ENCODE data around the gene FARS2.
A peak's percentile ranks its signal among the peaks of the same experiment; 100 is the strongest.
"Not testable (repeated sequence)": the region's sequence is repeated elsewhere in the genome, so short reads cannot be mapped to it uniquely, and the experiment has no call there.

FARS2 gene

DNA sequence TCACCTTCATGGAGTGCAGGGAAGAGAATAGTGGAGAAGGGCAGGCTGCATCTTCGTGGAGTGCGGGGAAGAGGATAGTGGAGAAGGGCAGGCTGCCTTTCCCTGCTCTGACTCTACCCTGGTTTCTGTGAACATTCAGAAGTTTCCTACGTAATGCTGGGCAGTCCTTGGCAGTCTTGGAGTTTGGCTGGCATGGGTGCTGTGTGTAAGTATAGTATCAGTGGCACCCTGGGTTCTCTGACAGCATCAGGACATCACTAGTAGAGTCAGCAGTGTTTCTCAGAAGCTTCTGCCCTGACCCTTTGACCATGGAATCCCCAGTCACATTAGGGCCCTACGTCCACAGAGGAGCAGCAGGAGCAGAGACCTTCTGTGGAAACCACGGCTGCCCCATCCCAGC, 392.5 kb downstream of the FARS2 start:
- DNase-seq: no peak

DNA sequence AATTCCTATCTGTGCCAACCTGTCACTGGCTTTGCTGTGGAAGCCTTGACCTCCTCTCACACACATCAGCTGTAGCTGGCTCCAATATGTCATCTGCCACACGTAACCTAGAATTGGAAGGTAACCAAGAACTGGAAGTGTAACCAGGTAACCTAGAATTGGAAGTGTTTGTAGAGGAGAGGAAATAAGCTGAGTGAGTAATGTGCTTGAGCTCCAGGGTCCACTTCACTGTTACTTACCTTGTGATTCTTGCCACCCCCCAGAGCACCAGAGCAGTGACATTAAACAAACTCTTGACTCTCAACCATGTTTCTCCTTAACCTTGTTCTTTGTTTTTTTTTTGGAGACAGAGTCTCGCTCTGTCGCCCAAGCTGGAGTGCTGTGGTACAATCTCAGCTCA, 394.9 kb downstream of the FARS2 start:
- DNase-seq: no peak

DNA sequence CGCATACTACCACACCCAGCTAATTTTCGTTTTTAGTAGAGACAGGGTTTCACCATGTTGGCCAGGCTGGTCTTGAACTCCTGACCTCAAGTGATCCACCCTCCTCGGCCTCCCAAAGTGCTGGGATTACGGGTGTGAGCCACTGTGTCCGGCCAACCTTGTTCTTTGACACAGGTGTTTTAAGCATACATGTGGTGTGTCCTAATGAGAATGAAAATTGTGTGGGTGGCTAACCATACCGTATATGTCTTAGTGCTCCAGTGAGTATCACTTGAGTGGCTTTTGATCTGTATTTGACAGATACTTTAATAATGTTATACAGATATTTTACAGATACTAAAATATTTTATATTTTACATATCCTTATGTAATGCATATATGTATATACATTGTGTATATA, 395.4 kb downstream of the FARS2 start:
- not testable (repeated sequence) for DNase-seq

DNA sequence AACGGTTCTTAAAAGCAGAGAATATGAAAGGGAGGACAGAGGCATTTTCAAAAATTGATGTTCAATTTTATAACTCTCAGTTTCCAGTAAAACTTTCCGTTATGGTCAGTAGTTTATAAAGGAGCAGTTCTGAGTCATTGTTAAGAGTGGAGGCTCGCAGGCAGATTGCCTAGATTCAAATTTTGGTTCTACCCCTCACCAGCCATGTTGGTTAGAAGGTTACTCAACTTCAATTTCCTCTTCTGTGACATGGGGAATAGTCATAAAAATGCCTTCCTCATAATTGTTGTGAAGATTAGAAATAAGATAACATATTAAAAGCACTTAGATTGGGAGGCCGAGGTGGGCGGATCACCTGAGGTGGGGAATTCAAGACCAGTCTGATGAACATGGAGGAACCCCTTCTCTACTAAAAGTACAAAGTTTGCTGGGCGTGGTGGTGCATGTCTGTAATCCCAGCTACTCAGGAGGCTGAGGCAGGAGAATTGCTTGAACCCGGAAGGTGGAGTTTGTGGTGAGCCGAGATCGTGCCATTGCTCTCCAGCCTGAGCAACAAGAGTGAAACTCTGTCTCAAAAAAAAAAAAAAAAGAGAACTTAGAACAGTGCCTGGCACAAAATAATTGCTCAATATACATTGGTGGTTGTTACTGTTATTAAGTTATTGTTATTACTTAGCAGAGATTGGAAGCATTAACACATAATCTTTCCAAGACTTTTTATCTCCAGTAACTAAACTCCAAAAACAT, 396.5 kb downstream of the FARS2 start:
- DNase-seq: no peak

DNA sequence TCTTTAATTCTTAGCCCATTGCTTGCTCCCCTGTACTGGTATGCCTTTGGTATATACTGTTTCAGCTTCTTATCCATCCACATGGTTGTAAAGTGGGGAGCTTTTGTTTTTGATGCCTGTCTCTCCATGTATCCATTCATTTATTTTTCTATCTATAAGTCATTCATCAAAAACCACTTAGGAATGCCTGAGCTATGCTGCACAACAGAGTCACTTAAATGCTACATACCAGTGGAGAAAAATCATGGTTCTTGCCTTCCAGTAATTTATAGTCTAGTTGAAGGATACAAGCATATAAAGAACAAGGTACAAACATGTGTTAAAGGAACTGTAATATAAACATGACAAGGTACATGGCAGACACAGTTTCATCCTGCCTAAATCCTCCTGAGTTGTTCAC, 398.2 kb downstream of the FARS2 start:
- no peak for DNase-seq

DNA sequence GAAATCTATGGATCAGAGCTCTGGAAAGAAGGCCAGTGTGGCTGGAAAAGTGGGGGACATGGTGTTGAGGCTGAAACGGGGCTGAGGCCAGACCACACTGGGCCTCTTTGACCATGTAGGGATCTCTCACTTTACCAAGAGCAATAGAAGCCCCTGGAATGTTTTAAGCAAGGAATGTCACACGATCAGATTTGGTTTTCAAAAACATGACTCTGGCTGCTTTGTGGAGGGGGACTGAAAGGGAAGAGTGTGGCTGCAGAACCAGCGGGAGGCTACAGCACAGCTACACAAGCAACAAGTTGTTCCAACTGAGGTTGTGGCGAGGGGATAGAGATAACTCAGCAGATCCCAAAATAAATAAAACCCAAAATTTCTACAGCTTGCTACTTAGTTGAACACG, 399.5 kb downstream of the FARS2 start:
- no peak for DNase-seq

DNA sequence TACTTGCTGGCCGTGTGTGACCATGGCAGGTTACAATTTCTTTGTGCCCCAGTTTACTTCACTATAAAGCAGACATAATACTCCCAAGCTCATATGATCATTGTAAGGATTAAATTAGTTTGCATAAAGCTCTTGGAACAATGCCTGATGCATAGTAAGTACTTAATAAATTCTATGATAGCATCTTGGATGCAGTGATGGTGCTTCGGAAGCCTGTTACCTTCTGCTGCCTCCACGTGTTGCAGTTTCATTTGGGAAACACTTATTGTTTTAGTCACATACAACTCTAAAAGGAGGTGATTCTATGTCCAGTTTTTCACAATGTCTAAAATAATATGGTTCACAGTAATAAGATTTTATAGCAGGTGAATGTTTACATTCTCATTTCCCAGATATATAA, 401.5 kb downstream of the FARS2 start:
- no peak for DNase-seq

DNA sequence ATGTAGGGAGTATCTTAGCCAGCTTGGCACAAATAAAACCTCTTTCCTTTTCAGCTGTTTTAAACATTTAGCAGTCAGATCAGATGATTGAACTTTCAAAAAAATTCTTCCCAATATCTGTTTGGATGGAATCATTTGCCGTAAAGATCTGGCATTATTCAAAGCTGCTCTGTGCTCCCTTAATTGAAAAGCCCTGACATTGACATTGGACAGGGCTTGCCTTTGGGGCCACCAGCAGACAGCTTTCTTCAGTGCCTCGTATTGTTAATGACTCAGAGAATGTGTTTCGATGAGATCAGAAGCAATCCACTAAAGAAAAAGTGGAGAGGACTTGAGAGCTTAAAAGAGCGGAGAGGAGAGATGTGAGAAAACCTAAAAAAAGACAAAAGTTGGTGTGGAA, 401.9 kb downstream of the FARS2 start:
- no peak for DNase-seq

DNA sequence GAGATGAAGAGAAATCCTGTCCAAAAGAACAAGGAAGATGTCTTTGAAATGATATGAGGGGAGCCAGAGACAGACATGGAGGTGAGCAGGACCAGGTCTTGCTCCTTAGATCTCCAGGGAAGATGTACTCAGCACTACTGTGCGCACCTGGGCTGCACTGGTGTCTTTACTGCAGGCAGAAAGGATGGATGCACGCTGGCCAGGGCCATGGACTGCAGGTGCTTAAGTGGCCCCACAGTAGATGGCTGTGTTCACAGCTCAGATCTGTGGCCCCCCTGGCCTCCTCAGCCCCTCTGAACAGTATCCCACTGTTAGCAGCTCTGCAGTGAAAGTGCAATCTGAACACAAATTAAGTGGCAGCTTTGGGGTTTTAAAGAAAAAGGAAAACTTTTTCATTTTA, 402.4 kb downstream of the FARS2 start:
- no peak for DNase-seq

DNA sequence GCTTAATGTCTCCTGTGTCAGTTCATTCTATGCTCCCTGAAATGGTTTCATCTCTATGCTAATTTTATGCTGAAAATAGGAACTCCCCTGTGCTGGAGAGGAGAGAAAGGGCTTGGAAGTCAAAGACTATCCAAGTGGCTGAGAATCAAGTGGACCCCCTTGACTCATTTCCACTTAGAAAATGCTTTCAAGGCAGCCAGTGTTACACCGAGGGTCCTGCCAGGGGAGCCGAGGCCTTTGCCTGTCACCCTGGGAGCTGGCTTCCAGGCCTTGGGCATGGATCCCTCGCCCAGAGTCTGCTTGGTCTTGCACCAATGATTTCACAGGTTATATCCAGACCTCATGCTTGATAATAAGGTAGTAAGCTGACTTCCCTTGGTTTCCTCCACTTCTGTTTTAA, 402.8 kb downstream of the FARS2 start:
- DNase-seq: no peak

DNA sequence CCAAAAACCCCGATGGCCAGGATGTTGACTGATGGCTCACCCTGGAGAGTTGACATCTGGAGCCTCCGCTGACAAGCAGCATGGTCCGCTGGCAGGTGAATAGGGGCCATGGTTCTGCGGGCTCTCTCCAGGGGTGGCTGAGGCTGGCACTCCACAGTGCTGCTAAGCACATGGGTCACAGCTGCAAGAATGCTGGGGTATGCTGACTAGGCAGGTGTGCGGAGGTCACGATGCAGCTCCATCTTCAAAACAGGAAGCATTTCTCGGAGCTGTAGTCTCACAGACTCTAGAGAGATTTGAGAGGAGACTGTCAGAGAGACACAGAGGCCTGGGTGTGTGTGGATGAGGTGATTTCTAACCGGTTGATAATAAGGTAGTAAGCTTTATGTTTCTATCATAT, 403.9 kb downstream of the FARS2 start:
- DNase-seq: no peak

DNA sequence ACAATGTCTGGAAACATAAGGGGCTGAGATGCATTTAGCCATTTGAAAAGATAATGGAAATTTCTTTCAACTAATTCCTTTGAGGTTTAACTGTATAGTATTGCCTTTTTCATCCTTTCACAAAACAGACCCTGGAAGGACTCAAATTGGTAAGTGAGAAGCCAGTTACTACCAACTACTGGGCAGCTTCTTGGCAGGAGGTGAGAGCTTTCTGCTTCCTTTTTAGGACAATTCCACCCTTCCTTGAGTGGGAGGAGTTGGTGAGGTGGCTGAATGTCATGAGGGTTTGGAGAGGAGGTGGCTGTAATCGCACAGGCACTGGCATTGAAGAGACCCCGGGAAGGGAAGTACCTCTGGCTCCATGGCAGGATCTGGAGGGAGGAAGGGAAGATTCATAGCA, 404.4 kb downstream of the FARS2 start:
- no peak for DNase-seq

DNA sequence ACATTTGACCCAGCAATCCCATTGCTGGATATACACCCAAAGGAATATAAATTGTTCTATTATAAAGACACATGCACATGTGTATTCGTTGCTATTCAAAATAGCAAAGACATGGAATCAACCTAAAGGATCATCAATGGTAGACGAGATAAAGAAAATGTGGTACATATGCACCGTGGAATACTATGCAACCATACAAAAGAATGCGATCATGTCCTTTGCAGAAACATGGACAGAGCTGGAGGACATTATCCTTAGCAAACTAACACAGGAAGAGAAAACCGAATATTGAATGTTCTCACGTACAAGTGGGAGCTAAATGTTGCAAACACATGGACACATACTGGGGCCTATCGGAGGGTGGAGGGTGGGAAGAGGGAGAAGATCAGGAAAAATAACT, 405.4 kb downstream of the FARS2 start:
- no peak for DNase-seq

DNA sequence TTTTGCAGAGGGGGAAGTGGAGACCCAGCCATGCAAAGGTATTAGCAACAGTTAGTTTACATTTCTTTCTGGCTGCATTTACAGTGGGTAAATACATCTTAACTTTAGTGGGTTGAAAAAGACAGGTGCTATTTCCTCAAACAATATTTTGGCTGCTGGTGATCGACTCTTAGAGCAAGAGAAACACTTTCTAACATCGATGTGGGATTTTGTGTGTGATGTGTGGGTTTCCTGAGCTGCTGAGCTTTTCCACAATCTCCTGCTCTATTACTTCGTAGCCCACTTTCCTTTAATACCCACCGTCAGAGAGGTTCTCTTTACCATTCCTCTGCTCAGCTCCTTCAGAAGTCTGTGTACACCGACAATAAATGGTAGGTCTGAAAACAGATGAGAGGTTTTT, 406.4 kb downstream of the FARS2 start:
- DNase-seq: no peak

DNA sequence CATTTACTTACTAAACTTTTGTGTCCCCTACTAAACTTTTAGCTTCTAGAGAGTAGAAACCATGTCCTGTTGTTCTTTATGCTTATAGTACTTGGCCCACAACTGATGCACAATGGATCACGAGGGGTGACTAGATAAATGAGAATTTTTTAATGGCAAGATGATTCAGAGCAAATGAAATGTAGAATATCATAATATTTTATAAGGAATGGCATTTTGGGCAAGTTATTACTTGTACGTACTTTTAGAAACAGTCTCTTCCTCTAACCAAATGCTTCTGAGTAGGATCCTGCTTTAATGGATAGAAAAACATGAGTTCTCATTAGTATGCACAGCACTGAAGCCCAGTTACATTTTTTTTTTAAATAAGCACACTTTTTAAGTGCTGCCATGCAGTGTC, 409.1 kb downstream of the FARS2 start:
- no peak for DNase-seq

DNA sequence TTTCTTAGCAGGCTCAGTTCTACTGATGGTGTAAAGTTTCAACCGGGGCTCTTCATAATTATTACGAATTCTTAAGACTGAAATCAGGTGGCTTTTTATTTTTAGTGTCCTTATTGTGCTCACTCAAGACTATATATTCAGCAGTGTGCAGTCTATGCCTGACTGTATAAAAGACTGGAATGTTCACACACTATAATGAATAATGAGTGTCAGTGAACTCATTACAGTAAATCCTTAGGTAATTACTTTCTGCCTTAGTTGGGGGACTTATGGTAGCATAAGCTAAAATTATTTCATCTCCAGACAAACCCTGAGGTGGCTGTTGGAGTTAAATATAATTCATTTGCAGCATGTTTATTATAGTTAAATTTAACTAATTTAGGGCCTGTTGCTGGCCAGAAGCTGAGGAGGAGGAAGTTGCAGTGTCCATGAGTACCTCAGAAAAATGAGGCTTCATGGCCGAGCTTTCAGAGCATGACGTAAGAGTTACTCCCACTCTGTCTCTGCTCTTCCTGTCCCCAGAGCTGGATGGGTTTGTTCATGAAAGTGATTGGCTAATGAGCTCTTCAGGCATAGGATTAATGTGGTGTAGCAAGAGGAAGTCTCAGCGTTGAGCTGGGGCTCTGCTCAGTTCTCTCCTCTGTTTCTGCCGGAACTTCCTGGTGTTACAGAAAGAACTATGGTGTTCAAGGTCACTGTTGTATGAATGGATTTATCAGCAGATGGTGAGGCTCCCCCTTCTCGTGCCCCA, 409.7 kb downstream of the FARS2 start:
- DNase-seq: peak; percentile 27

DNA sequence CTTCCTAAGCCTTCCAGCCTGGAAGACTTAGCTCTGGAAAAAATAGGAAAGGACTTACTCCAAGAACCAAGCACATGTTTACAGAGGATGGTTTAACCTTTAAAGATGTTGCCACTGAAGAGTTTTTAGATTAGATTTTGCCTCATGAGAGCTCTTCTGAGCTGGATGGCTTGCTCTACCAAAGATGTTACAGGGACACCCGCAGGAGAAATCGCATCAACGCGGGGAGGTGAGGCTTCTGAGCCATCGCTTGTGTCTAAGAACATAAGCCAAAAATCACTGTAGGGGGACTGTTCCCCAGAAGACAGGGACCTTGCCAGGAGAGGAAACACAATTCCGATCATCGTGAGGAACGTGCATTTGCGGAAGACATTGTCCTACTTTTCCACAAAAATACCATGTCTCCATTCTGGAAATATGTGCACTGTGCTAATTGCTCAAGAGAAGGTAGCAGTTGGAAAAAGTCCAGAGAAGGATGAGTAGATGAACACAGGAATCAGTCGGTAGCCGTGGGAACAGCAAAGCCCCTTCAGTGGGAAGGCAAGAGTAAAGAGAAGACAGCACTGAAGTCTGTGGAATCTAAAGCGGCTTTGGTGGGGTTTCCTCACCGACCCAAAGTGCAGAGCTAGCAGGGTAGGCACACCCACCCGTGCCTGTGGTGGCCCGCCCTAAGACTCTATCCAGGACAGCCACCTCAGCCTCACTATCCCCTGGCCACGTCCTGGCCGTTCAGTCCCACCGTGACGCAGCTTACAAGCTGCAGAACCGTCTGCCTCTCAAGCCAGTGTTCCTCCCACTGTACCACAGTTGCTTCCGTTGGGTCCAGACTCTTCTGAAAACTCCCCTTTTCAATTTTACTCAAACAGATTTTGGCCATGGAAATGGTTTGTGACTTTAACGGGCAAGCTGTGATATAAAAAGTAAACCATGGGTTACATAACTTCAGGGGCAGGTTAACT, 410.6 kb downstream of the FARS2 start:
- DNase-seq: no peak

DNA sequence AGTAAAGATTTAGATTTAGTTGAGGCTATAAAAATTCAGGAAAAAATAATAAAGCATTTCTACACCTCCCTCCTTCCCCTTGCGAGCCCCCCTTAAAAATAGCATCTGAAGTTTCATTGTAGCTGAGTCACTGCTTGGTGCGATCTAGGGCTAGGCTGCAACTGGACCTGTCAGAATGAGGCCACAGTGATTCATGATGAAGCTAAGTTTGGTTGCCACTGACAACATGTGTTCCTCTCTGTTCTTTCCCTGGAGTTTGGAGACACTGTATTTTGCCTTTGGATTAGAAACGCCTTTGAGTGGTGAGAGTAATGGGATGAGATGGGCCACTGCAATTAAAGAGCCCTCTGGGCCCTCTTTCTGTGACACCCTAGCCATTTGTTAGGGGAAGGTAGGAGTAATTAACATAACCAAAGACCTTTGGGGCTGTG, 411.3 kb downstream of the FARS2 start:
- DNase-seq: no peak

DNA sequence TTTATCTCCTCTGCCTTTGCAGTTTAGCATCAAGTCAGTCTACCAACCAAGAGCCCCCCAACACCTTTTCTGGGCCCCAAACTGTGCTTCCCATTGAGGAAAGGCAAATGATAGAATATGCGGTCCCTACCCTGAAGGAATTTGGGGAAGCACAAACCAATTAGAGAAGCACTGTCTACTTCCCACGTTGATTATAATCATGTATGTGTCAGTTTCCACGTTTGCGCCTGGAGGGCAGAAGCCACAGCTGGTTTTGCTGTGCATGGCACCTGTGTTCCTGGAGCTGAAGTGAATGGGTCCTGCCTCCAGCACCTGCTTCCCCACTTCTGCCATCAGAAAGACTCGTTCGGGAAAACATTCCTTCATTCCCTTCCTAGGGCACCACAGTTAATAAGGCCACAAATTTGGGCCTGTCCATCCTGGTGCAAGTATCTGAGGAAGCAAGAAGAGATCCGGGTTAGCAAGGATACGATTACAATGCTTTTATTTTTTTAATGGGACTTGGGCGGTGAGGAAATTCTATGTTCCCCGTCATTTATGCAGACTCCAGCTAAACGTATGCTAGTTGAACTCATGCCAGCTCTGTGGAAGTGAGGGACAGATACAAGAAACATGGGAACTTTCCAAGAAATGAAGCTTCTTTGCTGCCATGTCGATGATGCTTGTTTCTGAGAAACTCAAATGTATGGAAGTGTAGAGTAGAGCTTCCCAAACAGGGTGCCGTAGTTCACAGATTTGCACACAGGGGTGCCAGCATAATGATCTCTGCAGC, 411.9 kb downstream of the FARS2 start:
- no peak for DNase-seq

DNA sequence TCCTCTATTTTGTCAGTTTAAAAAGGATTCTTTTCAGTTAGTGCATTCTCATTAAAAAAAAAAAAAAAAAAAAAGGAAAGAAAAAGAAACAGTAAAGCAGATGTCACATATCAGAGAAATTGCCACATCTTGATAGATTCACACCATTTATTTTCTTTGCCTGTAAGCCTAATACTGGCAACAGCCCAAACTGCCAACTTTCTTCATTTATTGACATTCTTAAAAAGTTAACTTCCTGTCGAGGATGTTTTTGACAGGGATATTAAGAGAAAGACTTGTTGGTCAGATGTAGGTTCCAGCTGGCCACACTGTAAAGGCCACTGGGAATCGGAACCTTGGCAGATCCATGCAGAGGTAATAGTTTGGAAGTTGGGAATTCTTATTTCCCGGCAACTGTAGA, 412.8 kb downstream of the FARS2 start:
- DNase-seq: no peak

DNA sequence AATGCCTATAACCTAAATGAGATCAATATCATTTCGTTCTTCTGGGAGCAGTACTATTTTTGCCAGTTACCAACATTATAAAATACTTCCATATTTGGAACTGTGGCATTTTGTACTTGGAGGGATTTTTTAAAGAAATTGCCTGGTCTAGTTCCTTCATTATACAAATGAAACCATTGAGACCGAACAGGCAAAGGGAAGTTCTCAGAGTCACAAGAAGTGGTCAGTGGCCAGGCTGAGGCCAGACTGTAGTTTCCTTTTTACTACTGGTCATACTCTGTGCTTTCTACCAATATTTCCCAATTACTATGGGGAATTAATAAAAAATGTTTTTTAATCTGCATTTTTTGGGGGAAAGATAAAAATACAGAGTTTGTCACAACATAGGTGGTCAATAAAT, 413.4 kb downstream of the FARS2 start:
- no peak for DNase-seq

DNA sequence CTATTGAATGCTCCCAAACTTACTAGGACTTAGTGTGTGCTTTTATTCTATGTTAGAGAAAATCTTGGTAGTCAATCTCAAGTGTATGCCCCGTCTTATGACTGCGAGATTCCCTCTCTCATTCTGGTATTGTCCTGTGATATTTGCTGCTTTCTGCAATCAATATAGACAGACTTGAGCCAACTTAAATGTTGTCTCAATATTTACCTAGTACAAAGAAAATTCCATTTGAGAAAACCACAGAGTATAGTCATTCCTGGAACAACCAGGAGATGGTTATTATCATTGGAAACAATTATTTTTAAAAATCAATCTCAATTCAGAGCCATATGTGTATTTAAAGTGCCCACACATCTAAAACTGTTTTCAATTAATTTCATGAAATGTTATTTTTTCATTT, 415.4 kb downstream of the FARS2 start:
- no peak for DNase-seq

Measured in NCI-H774 (cell line).